ENCODE data around the gene SPIN2A.

- TF ChIP-seq NFATC4 (CRISPR knock-in tag; IDR thresholded peaks at IDR 0.05) (no peak), FOXP4 (CRISPR knock-in tag; IDR thresholded peaks at IDR 0.05) (no peak), IRF1 (CRISPR knock-in tag; IDR thresholded peaks at IDR 0.05) (no peak), HMGA2 (CRISPR knock-in tag; IDR thresholded peaks at IDR 0.05) (no peak), AFF4 (CRISPR knock-in tag; IDR thresholded peaks at IDR 0.05; ENCODE audit: borderline replicate concordance) (no peak), MYBL2 (CRISPR knock-in tag; IDR thresholded peaks at IDR 0.05) (no peak), FOXJ3 (CRISPR knock-in tag; IDR thresholded peaks at IDR 0.05; ENCODE audit: borderline replicate concordance) (no peak), CREB1 (CRISPR knock-in tag; IDR thresholded peaks at IDR 0.05) (no peak), ATF3 (CRISPR knock-in tag; conservative IDR thresholded peaks at IDR 0.05) (no peak), IRF2 (CRISPR knock-in tag; IDR thresholded peaks at IDR 0.05; ENCODE audit: borderline replicate concordance, low read depth) (no peak)
- TF ChIP-seq, protein P1, sequence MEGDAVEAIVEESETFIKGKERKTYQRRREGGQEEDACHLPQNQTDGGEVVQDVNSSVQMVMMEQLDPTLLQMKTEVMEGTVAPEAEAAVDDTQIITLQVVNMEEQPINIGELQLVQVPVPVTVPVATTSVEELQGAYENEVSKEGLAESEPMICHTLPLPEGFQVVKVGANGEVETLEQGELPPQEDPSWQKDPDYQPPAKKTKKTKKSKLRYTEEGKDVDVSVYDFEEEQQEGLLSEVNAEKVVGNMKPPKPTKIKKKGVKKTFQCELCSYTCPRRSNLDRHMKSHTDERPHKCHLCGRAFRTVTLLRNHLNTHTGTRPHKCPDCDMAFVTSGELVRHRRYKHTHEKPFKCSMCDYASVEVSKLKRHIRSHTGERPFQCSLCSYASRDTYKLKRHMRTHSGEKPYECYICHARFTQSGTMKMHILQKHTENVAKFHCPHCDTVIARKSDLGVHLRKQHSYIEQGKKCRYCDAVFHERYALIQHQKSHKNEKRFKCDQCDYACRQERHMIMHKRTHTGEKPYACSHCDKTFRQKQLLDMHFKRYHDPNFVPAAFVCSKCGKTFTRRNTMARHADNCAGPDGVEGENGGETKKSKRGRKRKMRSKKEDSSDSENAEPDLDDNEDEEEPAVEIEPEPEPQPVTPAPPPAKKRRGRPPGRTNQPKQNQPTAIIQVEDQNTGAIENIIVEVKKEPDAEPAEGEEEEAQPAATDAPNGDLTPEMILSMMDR (IDR thresholded peaks at IDR 0.05), result no peak
- TF ChIP-seq, protein P2, sequence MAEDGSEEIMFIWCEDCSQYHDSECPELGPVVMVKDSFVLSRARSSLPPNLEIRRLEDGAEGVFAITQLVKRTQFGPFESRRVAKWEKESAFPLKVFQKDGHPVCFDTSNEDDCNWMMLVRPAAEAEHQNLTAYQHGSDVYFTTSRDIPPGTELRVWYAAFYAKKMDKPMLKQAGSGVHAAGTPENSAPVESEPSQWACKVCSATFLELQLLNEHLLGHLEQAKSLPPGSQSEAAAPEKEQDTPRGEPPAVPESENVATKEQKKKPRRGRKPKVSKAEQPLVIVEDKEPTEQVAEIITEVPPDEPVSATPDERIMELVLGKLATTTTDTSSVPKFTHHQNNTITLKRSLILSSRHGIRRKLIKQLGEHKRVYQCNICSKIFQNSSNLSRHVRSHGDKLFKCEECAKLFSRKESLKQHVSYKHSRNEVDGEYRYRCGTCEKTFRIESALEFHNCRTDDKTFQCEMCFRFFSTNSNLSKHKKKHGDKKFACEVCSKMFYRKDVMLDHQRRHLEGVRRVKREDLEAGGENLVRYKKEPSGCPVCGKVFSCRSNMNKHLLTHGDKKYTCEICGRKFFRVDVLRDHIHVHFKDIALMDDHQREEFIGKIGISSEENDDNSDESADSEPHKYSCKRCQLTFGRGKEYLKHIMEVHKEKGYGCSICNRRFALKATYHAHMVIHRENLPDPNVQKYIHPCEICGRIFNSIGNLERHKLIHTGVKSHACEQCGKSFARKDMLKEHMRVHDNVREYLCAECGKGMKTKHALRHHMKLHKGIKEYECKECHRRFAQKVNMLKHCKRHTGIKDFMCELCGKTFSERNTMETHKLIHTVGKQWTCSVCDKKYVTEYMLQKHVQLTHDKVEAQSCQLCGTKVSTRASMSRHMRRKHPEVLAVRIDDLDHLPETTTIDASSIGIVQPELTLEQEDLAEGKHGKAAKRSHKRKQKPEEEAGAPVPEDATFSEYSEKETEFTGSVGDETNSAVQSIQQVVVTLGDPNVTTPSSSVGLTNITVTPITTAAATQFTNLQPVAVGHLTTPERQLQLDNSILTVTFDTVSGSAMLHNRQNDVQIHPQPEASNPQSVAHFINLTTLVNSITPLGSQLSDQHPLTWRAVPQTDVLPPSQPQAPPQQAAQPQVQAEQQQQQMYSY (CRISPR knock-in tag; IDR thresholded peaks at IDR 0.05), result no peak
Measured at GRCh38 chrX:57172544-57172943, 35.3 kb upstream of the SPIN2A start.

Data from WTC11 (cell line).